Epithelial cell of esophagus (primary cell): Measurements from ENCODE around the gene NEK5.
"Not testable (repeated sequence)": the region's sequence is repeated elsewhere in the genome, so short reads cannot be mapped to it uniquely, and the experiment has no call there.

Source experiments
- DNase-seq: peaks from one replicate; pipeline ENCODE4 v3.0.0; 2010; ENCODE audit warnings: low read depth
- H3K4me3 ChIP-seq: 2 replicates; pipeline ENCODE4 v1.5.1; 2011; ENCODE audit warnings: mild to moderate bottlenecking, low read length, control low read depth
- TF ChIP-seq, protein P1 (sequence below): IDR thresholded peaks from 2 replicates; pipeline ENCODE4 v1.5.1; 2011; ENCODE audit warnings: low read depth, mild to moderate bottlenecking, low read length, control low read depth, inconsistent platforms; ENCODE audit not compliant: insufficient read depth; ENCODE audit errors: missing control alignments

The NEK5 gene

DNA sequence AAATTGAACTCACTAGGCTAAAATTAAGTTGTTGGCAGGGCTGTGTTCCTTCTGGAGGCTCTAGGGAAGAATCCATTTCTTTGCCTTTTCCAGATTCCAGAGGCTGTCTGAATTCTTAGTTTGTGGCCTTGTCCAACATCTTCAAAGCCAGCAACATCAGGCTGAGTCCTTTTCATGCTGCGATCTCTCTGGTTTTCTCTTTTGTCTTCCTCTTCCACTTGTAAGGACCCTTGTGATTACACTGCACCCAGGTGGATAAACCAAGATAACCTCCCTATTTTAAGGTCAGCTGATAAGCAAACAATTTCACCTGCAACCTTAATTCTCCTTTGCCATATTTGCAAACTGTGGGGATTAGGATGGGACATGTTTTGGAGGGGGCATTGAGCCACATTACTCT lies 92.8 kb downstream of the NEK5 start:
- TF ChIP-seq, protein P1, sequence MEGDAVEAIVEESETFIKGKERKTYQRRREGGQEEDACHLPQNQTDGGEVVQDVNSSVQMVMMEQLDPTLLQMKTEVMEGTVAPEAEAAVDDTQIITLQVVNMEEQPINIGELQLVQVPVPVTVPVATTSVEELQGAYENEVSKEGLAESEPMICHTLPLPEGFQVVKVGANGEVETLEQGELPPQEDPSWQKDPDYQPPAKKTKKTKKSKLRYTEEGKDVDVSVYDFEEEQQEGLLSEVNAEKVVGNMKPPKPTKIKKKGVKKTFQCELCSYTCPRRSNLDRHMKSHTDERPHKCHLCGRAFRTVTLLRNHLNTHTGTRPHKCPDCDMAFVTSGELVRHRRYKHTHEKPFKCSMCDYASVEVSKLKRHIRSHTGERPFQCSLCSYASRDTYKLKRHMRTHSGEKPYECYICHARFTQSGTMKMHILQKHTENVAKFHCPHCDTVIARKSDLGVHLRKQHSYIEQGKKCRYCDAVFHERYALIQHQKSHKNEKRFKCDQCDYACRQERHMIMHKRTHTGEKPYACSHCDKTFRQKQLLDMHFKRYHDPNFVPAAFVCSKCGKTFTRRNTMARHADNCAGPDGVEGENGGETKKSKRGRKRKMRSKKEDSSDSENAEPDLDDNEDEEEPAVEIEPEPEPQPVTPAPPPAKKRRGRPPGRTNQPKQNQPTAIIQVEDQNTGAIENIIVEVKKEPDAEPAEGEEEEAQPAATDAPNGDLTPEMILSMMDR = no peak
- no peak for DNase-seq
- H3K4me3 ChIP-seq = no peak overlapping the region

- TF ChIP-seq, protein P1 = no peak
- DNase-seq = no peak
- no peak overlapping the region for H3K4me3 ChIP-seq
Observed at GRCh38 chr13:52034616-52035226, 94.2 kb downstream of the NEK5 start.

- DNase-seq = no peak
- TF ChIP-seq, protein P1 = no peak
- H3K4me3 ChIP-seq = no peak overlapping the region
Observed at GRCh38 chr13:52033039-52033438, 95.8 kb downstream of the NEK5 start.

- not testable (repeated sequence) for DNase-seq, H3K4me3 ChIP-seq
Observed at GRCh38 chr13:52030401-52030800, 98.5 kb downstream of the NEK5 start.

DNA sequence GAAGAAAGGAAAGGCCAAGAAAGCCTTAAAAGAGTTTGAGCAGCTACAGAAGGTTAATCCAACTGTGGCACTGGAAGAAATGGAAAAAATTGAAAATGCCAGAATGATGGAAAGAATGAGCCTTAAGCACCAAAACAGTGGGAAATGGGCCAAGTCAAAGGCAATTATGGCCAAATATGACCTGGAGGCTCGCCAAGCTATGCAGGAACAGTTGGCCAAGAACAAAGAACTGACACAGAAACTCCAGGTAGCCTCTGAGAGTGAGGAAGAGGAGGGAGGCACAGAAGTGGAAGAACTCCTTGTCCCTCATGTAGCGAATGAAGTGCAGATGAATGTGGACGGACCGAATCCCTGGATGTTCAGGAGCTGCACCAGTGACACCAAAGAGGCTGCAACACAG lies 99.3 kb downstream of the NEK5 start:
- TF ChIP-seq, protein P1 = no peak
- no peak overlapping the region for H3K4me3 ChIP-seq

DNA sequence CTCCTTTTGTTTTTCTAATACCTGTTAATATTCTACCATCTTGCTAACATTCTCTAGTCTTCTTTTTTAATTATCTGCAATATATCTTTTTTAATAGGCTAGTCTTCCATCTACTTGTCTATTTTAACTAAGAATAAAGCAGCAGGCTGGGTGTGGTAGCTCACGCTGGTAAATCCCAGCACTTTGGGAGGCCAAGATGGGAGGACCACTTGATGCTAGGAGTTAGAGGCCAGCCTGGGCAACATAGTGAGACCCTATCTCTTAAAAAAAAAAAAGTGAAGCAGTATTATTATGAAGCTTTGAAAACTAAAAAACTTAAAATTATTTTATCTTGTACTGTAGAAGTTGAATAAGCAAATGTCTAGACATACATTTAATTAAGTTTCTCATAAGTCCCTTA lies 101.0 kb downstream of the NEK5 start:
- no peak overlapping the region for H3K4me3 ChIP-seq
- TF ChIP-seq, protein P1 = no peak
- DNase-seq = no peak

More for the DNA sequence above, 99.3 kb downstream of the NEK5 start:
- no peak for DNase-seq

DNA sequence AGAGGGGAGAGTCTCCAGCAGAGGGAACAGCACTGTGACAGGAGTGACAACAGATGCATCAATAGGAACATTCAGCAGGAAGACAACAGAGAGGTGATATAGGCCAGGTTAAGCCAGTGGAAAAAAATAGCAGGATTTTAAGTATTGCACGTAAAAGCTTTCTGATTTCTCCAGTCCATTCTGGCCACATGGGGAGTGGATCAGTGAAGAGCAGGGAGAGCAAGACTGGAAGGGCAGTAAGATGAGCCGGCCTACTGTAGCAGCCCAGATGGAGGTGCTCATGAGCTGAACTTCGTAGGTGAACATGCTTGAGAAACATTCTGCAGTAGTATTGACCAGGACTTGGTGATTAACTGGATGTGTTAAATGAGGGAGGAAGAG lies 102.6 kb downstream of the NEK5 start:
- DNase-seq = no peak
- no peak overlapping the region for H3K4me3 ChIP-seq
- TF ChIP-seq, protein P1 = no peak
